HG03196 (cell line): ENCODE data around the gene MAN2A2.
A peak's percentile ranks its signal among the peaks of the same experiment; 100 is the strongest.
"Not testable (repeated sequence)": the region's sequence is repeated elsewhere in the genome, so short reads cannot be mapped to it uniquely, and the experiment has no call there.

Source experiments
- ATAC-seq: cut with Tn5 transposase; IDR thresholded peaks from one replicate; pipeline ENCODE4 v1.9.1; 2021; ENCODE audit not compliant: unreplicated experiment

MAN2A2 gene

GRCh38 chr15:90902040-90902839, 862 bp upstream of the MAN2A2 start:
- peak; percentile 59 for ATAC-seq

GRCh38 chr15:90903733-90904536, 833 bp downstream of the MAN2A2 start:
- no peak for ATAC-seq

- no peak for ATAC-seq
These were observed 1.6 kb downstream of the MAN2A2 start for GRCh38 chr15:90904746-90905145.

DNA sequence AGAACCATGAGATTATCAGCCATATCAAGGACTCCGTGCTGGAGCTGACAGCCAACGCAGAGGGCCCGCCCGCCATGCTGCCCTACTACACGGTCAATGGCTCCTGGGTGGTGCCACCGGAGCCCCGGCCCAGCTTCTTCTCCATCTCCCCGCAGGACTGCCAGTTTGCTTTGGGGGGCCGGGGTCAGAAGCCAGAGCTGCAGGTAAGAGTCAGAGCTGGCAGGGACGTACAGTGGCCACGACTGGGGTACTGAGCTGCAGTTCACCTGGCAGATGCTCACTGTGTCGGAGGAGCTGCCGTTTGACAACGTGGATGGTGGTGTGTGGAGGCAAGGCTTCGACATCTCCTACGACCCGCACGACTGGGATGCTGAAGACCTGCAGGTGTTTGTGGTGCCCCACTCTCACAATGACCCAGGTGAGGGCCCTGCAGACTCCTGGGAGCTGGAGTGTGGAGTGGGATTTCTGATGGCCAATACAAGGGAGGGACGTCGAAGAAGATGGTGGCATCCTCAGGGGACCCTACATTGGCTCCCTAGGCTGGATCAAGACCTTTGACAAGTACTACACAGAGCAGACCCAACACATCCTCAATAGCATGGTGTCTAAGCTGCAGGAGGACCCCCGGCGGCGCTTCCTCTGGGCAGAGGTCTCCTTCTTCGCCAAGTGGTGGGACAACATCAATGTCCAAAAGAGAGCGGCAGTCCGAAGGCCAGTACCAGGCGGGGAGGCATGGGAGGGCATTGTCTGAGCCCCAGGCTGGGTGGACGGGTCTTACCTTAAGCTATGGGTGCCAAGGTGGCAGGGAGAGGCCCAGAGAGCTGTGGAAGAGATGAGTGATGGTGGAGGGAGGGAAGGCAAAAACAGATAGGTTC, 2.4 kb downstream of the MAN2A2 start:
- no peak for ATAC-seq

DNA sequence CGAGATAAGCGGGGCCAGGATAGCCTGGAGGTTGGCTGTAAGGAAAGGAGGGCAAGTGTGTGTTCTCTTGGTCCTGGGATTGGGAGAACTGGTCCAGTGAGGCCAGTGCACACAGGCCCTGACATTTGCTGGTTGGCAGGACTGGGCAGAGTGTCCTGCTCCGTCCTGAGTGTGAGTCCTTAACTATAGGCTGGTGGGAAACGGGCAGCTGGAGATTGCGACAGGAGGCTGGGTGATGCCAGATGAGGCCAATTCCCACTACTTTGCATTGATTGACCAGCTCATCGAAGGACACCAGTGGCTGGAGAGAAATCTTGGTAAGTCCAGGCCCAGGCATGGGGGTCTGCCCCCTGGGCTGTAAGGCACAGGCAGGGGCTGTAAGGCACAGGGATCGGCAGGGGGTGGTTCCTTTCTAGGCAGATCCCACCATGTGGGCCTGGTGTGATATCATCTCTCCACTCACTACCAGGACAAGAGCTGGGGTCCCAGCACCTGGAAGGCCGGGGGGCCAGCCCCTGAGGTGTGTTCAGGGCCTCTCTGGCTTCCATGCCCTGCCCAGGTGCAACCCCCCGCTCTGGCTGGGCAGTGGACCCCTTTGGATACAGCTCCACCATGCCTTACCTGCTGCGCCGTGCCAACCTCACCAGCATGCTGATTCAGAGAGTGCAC, 3.2 kb downstream of the MAN2A2 start:
- ATAC-seq: no peak

GRCh38 chr15:90907051-90907660, 4.1 kb downstream of the MAN2A2 start:
- ATAC-seq: no peak

- ATAC-seq: no peak
These were observed 4.9 kb downstream of the MAN2A2 start for GRCh38 chr15:90907838-90908507.

GRCh38 chr15:90909449-90909848, 6.3 kb downstream of the MAN2A2 start:
- ATAC-seq: not testable (repeated sequence)

DNA sequence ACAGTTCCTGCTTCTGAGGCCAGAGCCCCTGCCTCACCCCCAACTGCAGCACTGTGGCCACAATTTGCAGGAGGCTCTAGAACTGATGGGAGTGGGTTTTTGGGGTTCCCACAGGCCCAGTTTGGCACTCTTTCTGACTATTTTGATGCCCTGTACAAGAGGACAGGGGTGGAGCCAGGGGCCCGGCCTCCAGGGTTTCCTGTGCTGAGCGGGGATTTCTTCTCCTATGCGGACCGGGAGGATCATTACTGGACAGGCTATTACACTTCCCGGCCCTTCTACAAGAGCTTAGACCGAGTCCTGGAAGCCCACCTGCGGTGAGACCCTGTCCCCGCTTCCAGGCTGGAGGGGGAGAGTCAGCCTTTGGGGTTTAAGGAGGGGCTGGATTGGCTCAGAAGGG, 6.9 kb downstream of the MAN2A2 start:
- no peak for ATAC-seq

GRCh38 chr15:90910441-90911301, 7.6 kb downstream of the MAN2A2 start:
- no peak for ATAC-seq

DNA sequence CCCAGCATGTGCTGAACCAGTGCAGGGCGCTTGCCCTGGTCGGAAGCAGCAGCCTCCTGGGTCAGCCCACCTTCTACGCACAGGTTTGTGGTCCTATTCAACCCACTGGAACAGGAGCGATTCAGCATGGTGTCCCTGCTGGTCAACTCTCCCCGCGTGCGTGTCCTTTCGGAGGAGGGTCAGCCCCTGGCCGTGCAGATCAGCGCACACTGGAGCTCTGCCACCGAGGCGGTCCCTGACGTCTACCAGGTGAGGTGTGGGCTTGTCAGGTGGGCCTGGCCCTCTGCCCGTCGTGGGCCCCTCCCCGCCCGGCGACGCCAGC, 8.2 kb downstream of the MAN2A2 start:
- no peak for ATAC-seq

- no peak for ATAC-seq
These were observed 9.0 kb downstream of the MAN2A2 start for GRCh38 chr15:90911906-90912769.

GRCh38 chr15:90912770-90913075, 9.6 kb downstream of the MAN2A2 start:
- no peak for ATAC-seq

- no peak for ATAC-seq
These were observed 10.4 kb downstream of the MAN2A2 start for GRCh38 chr15:90913398-90913944.

DNA sequence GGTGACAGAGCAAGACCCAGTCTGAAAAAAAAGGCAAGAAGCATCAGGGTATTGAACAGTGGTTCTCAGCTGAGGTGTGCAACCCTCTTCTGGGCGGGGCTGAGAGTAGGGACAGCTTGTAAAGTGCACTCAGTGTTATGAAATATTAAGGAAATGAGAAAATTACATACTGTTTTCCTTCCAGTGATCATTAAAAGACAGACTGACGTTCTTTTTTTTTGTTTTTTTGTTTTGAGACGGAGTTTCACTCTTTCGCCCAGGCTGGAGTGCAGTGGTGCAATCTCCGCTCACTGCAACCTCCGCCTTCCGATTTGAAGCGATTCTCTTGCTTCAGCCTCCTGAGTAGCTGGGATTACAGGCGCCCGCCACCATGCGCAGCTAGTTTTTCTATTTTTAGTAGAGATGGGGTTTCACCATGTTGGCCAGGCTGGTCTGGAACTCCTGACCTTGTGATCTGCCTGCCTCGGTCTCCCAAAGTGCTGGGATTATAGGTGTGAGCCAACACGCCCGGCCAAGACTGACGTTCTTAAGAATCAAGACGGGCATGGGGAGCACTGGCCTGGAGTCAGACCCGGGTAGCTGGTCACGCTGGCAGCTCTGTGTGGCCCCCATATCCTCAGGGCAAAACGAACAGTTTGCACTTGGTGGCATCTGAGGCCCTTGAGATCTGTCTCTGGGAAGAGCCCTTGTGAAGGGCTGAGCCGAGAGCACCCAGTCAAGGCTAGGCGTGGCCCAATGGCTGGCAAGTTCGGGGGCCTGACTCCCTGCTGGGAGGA, 11.4 kb downstream of the MAN2A2 start:
- ATAC-seq: no peak

GRCh38 chr15:90915216-90915807, 12.2 kb downstream of the MAN2A2 start:
- no peak for ATAC-seq
